Activated CD8-positive, alpha-beta memory T cell treated with anti-CD3 and anti-CD28 coated beads, Interleukin-2, amount 50 U/mL, for 24 hours (primary cell): ENCODE data around the gene ANKS1A.

Experiments
- DNase-seq: peaks from one replicate; pipeline ENCODE4 v3.0.0-alpha.2; 2020; ENCODE audit errors: extremely low read depth

ANKS1A gene

GRCh38 chr6:35067234-35067633 lies 178.2 kb downstream of the ANKS1A start:
- DNase-seq, result no peak

DNA sequence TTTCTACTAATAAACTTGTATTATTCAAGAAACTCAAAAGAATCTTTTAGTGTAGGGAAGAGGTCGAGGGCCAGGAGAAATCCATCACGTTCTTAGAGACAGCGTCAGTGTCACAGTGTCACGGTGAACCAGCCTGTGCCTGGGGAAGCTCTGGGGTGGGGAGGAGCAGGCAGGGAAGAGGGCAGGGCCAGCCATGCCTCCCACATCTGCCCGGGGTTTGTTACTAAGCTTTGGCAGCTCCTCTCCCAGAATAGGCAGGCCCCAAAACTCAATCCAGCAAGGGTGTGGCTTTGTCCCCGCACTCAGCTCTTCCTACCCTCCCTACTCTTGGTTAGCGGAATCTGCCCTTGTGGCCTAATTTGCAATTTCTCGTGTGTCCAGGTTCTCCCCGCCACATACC lies 179.2 kb downstream of the ANKS1A start:
- no peak for DNase-seq

- DNase-seq, result no peak
These were observed 179.6 kb downstream of the ANKS1A start for GRCh38 chr6:35068644-35069043.

DNA sequence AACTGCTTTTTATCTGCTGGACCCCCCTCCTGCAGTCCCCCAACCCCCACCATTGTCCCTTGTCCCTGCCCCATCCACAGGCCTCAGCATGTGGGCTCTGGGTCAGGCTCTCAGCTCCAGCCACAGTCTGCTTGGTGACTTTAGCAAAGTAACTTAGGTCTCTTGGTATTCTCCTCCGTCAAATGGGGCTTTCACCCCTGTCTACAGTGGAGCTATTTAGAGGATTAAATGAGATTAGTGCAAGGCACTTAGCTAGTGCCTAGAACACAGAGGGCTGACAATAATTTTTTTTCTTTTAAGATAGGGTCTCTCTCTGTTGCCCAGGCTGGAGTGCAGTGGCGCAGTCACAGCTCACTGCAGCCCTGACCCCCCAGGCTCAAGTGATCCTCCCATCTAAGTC lies 180.2 kb downstream of the ANKS1A start:
- no peak for DNase-seq

DNA sequence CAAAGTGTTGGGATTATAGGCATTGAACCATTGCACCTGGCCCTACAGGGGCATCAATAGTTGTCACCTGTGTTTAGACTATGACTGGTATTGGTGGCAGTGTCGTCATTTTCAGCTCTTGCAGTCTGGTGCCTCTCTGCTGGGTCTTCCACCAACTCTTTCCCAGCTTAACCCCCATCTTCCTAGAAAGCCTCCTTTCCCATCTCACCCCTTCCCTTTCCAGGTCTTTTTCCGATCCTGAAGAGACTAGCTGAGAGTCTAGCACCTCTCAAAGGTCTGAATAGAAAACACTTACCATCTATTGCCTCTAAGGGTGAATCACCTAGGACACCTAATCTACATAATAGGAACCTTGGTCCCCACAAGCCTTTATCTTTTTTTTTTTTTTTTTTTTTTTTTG lies 181.1 kb downstream of the ANKS1A start:
- no peak for DNase-seq

DNA sequence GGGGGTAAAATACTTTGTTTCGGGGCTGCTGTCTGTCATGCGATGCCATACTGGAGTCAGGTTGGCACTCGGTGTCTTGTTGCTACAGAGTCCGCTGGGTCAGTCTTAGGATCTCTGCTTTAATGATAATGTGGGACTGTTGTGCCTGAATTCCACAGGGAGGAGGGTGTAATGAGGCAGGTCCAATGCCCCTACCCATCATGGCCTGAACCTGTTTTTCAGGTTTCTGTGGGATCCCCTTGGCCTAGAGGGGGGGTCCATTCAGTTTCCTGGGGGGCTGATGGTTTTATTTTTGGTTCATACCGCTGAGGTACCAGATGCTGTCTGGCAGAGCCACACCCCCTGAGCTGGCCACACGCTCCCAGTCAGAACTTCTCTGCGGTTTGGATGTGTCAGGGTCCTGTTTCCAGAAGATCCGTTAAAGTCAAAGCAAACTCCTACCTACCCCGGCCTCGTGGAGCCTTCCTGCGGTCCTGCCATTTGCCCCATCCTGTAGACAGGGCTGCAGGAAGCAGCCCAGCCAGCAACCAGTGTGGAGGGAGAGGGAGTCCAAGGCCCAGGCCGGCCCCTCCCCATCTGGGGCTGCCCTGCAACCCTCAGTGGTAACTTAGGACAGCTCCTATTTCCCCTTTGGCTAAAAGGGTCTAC lies 182.4 kb downstream of the ANKS1A start:
- no peak for DNase-seq

GRCh38 chr6:35072051-35072697 lies 183.1 kb downstream of the ANKS1A start:
- DNase-seq, result no peak

- no peak for DNase-seq
These were observed 183.6 kb downstream of the ANKS1A start for GRCh38 chr6:35072698-35073055.

- DNase-seq, result no peak
These were observed 184.2 kb downstream of the ANKS1A start for GRCh38 chr6:35073211-35073610.

GRCh38 chr6:35073766-35074471 lies 184.9 kb downstream of the ANKS1A start:
- no peak for DNase-seq

GRCh38 chr6:35076997-35077712 lies 188.1 kb downstream of the ANKS1A start:
- DNase-seq, result no peak

- no peak for DNase-seq
These were observed 188.7 kb downstream of the ANKS1A start for GRCh38 chr6:35077713-35078105.

DNA sequence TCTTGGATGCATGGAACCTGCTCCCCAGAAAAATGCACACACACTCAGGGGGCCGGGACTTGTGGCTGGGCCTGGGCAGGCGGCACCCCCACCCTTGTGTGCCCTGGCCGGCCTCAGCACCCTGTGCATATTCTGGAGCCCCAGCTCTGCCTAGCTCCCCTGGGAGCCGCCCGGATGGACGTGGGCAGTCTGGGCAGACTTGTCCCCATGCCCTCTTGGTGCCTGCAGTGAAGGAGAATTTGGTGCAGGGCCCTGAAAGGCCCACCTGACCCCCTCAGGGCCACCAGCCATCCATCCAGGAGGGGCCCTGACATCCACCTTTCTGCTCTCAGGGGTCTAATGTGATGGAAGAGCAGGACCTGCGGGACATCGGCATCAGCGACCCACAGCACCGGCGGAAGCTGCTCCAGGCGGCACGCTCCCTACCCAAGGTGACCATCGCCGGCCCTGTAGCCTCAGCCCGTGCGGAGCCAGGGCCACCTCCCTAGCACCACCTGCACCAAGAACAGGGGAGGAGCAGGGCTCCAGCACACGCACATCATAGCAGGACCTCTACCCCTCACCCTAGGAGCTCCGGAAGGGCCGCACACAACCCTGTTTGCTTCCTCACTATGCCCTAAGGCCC lies 189.3 kb downstream of the ANKS1A start:
- no peak for DNase-seq

- no peak for DNase-seq
These were observed 189.8 kb downstream of the ANKS1A start for GRCh38 chr6:35078896-35079295.

- DNase-seq, result no peak
These were observed 190.4 kb downstream of the ANKS1A start for GRCh38 chr6:35079311-35080000.

- DNase-seq, result no peak
These were observed 191.1 kb downstream of the ANKS1A start for GRCh38 chr6:35080016-35080680.

GRCh38 chr6:35080821-35081425 lies 191.9 kb downstream of the ANKS1A start:
- DNase-seq, result no peak

- no peak for DNase-seq
These were observed 192.4 kb downstream of the ANKS1A start for GRCh38 chr6:35081426-35081851.

DNA sequence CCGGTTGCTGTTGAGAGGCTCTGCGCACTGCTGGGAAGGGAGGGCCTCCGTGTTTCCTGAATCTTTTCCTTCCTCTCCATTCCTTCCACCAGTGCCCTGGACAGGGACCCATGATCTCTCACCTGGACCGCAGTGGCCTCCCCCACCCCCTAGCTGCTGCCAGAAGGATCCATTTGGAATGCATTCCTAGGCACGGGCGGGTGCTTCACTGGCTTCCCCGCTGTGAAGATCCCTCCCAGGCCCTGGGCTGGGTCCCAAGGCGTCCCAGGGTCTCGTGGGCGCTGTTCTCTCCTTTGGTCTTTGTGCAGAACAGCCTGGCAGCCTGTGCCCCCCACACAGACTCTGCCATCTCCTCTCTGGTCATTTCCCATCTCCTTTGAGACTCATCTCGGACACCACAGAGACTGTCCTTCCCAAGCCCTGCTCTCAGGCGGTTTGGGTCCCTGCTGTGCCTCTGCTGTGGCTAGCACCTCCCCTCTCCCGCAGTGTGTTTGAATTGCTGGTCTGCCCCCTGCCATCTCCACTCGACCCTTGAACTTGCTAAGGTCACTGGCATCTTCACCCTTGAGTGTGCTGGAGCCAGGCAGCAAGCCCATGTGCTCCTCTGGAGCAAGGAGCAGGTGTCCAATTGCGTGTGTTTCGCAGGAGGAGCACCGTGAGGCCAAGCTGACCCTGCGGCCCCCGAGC lies 193.1 kb downstream of the ANKS1A start:
- DNase-seq, result no peak
